LNCAP (cell line): ENCODE results near the gene PANK4.

Experiments used
- TF ChIP-seq, protein P1 (sequence below): fragments of 450-650 bp; IDR thresholded peaks from 2 replicates; pipeline ENCODE4 v1.5.1; 2017; ENCODE audit warnings: mild to moderate bottlenecking

PANK4 gene

DNA sequence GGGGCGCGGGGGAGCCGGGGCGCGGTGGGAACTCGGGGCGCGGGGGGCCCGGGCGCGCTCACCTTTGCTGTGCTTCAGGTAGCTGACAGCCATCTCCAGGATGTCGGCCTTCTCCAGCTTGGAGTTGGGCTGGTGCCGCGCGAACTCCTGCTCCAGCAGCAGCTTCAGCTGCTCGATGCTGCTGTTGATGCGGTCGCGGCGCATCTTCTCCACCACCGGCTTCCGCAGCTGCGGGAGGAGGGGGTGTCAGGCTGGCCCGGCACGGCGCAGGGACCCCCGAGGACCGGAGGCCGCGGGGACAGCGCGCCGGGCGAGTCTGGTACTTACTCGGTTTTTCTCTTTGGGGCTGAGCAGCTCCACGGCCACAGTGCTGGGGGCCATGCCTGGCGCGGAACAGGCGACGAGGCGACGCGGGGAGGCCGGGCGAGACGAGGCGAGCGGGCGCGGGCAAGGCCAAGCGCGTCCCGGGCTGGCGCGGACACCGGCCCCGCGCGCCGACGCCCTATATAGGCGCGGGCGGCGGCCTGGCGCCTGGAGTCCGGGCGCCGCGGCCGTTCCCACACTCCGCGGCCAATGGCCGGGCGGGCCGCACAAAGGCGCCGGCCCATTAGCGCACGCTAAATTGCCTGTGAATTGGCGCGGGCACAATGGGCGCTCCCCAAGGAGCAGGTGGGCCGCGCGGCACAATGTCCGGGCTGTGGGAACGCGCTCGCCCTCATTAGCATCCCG is 3.6 kb upstream of the PANK4 start, which contains the start of gene HES5:
HES5 (minus strand) TSS at position 480 of the 729 bp plus-strand sequence; CDS start at position 381, 99 bp downstream.
- TF ChIP-seq, protein P1, sequence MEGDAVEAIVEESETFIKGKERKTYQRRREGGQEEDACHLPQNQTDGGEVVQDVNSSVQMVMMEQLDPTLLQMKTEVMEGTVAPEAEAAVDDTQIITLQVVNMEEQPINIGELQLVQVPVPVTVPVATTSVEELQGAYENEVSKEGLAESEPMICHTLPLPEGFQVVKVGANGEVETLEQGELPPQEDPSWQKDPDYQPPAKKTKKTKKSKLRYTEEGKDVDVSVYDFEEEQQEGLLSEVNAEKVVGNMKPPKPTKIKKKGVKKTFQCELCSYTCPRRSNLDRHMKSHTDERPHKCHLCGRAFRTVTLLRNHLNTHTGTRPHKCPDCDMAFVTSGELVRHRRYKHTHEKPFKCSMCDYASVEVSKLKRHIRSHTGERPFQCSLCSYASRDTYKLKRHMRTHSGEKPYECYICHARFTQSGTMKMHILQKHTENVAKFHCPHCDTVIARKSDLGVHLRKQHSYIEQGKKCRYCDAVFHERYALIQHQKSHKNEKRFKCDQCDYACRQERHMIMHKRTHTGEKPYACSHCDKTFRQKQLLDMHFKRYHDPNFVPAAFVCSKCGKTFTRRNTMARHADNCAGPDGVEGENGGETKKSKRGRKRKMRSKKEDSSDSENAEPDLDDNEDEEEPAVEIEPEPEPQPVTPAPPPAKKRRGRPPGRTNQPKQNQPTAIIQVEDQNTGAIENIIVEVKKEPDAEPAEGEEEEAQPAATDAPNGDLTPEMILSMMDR = no peak

DNA sequence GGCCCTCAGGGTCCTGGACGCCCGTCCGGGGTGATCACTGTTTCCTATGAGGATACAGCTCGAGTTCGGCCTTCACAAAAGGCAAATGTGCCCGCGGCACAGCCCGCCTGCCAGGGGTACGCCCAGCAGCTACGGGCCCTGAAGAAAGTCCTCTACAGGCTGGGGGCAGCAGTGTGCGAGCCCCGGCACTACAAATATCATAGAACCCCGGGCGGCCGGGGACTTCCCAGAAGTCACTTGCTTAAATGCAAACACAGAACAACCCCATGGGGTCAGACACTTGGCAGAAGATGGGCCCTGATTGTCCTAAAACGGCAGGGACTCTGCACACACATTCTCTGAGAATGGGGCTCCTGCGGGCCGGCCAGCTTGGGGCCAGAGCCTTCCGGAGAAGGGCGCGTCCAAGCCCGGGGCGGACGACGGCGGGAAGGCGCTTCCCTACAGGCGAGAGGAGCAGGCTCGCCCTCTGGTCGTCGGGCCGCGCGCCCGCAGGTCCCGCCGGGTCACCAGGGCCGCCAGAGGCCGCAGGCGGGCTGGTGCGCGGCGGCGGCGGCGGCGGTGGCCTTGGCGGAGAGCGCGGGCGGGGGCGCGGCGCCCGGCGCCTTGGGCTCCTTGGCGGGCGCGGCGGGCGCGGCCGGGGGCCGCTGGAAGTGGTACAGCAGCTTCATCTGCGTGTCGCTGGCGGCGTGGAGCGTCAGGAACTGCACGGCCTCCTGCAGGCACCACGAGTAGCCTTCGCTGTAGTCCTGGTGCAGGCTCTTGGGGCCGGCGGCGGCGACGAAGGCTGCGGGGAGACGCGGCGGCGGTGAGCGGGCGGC is 2.8 kb upstream of the PANK4 start:
- TF ChIP-seq, protein P1 = no peak

DNA sequence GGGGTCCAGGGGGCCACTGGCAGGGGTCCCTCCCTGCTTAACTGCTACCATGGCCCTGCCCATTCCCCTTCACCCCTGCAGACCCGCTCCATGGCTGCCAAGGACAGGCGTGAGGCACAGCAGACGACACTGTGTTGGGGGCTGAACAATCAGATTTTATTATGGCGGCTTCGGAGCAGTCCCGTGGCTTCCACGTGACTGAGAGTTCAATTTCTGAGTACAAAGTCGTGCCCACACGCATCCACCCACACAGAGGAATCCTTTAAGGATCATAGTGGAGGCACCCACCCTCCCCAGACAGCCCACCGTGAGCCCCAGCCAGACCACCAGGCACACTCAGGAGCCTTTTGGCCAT is 2.2 kb upstream of the PANK4 start:
- TF ChIP-seq, protein P1 = no peak

DNA sequence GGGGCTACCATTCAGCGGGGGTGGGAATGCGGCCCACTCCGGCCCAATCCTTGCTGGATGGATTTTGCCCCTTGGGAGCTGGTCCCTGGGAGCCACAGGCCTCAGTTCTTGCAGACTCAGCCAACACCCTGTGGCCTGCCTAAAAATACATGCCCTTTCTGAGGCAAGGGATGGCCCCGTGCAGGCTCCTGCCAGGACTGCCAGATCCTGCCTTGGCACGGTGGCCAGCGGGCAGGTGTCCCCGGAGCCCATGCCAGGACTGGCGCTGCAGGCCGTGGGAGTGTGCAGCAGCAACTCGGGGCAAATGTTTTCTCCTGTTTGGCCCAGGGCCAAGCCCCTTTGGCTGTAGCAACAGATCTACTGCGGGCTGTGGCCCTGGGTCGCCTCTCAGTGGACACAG is 1.6 kb upstream of the PANK4 start:
- TF ChIP-seq, protein P1 = no peak

DNA sequence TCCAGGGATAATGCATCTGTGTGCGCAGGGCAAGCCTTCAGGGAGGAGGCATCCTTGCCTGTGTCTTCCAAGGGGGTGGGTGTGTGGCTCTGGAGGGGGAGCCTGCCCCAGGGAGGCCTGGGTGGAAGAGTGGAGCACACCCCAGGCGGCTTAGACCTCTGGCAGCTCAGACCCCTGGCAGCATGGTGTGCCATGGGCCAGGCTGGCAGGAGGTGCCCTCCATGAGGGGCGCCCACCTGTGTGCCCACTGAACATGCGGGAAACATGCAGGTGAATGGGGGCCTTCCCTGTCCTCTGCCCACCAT is 1.1 kb upstream of the PANK4 start:
- TF ChIP-seq, protein P1 = no peak

DNA sequence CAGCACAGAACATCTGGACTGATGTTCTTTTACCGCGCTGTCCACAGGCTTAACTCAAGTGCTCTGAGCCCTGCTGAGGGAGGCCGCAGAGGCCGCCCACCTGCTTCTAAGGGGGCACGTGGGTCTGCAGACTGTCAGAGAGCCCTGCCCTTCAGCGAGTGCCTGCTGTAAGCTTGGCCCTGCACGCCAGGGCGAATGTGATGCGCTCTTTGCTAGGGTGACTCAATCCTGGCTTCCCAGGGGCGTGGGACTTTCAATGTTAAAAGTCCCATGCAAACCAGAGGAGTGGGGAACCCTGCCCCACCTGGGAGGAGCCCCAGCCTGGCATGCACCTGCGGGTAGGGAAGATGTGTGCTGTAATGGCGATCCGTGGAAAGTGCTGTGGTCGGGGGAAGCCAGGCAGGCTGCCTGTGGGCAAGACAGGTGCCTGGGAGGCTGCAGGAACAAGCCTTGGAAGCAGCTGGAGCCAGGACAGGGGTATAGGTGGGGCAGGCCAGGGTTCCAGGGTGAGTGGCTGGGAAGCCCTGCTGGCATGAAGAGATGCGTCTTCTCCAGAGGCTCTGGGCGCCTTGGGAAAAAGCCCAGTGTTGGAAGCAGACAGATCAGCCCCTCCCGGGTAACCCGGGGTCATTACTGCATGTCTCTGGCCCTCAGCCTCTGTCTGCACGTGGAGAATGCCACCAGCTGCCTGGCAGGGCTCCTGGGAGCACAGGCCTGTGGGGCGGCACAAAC is 594 bp upstream of the PANK4 start:
- TF ChIP-seq, protein P1 = no peak

DNA sequence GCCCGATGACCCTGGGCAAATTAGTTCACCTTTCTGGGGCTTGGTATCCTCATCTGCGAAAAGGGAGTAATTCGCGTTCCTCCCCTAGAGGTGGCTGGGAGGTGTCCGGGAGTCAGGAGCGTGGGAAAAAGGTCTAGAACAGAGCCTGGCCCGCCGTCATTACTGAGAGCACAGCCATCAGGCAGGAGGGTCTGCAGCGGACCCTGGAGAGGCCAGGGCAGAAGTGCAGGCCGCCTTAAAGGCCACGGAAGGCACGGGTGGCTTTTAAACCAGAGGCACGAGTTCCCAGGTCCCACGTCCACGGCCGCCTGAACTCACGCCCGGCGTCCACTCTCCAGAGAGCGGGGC is 850 bp downstream of the PANK4 start:
- TF ChIP-seq, protein P1 = no peak
